ENCODE measurements around the gene ISL1.

ISL1 gene

DNA sequence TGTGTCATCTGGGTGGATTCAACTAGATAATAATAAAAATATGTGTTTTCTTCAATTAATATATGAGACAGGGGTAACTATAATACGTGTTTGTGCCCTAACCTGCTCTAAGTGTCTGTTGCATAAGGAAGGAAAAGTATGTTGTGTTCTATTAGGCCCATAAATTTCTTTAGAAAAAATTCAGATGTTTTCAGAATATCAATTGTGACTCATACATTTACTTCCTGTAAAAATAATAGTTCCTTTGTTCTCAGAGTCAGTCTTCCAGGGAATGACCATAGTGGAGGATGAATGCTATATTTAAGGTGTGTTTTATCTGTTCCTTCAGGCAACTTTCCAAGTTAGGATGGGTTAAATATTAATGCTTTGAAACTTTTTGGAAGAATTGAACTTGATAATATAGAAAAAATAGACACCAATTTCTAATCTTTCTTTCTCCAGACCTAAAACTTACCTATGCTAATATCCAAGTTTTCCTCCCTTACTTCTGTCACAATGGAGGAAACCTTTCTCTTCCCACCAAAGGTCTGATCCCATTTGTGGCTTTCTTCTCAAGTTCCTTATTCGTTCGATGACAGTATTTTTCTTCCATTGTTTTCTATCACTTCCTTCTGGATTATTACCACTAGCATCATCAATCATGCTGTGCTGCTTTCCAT is 49.9 kb downstream of the ISL1 start:
- no peak for TF ChIP-seq CTCF (IDR thresholded peaks at IDR 0.05)
- Mint-ChIP-seq H3K4me3 (no peak overlapping the region), H3K36me3 (ENCODE audit: low read depth) (no peaks in the 10 kb centered on the region), H3K27me3 (ENCODE audit: low read depth, poor library complexity) (peaks cover 3% of the 10 kb centered on the region), H3K4me1 (no peaks in the 10 kb centered on the region), H3K9me3 (no peaks in the 10 kb centered on the region), H3K27ac (no peak overlapping the region)
- no peak for DNase-seq

GRCh38 chr5:51439232-51439631 is 56.0 kb downstream of the ISL1 start:
- Mint-ChIP-seq H3K4me3 (no peak overlapping the region), H3K9me3 (no peaks in the 10 kb centered on the region), H3K27ac (no peak overlapping the region), H3K4me1 (no peaks in the 10 kb centered on the region), H3K27me3 (ENCODE audit: low read depth, poor library complexity) (peaks cover 7% of the 10 kb centered on the region), H3K36me3 (ENCODE audit: low read depth) (no peaks in the 10 kb centered on the region)
- no peak for DNase-seq
- TF ChIP-seq CTCF (IDR thresholded peaks at IDR 0.05): no peak
